22Rv1 (cell line): Measurements from ENCODE around the gene PDCD11.
A peak's percentile ranks its signal among the peaks of the same experiment; 100 is the strongest.

Source experiments
- H3K27ac ChIP-seq: fragments of 450-650 bp; 2 replicates; pipeline ENCODE4 v1.5.1; 2017
- ZFX ChIP-seq: fragments of 450-650 bp; IDR thresholded peaks from 2 replicates; pipeline ENCODE4 v1.6.1; 2017; ENCODE audit warnings: antibody characterized with exemption, borderline replicate concordance
- TF ChIP-seq, protein P1 (sequence below): fragments of 450-650 bp; IDR thresholded peaks from 2 replicates; pipeline ENCODE4 v1.5.1; 2017; ENCODE audit warnings: mild to moderate bottlenecking

PDCD11 gene

GRCh38 chr10:103490986-103491314 is 94.5 kb downstream of the PDCD11 start:
- peak overlapping the region; percentile 40; the same call in 1 of the 2 replicates for H3K27ac ChIP-seq

GRCh38 chr10:103491729-103492364 is 95.4 kb downstream of the PDCD11 start:
- TF ChIP-seq, protein P1, sequence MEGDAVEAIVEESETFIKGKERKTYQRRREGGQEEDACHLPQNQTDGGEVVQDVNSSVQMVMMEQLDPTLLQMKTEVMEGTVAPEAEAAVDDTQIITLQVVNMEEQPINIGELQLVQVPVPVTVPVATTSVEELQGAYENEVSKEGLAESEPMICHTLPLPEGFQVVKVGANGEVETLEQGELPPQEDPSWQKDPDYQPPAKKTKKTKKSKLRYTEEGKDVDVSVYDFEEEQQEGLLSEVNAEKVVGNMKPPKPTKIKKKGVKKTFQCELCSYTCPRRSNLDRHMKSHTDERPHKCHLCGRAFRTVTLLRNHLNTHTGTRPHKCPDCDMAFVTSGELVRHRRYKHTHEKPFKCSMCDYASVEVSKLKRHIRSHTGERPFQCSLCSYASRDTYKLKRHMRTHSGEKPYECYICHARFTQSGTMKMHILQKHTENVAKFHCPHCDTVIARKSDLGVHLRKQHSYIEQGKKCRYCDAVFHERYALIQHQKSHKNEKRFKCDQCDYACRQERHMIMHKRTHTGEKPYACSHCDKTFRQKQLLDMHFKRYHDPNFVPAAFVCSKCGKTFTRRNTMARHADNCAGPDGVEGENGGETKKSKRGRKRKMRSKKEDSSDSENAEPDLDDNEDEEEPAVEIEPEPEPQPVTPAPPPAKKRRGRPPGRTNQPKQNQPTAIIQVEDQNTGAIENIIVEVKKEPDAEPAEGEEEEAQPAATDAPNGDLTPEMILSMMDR = no peak
- no peak for TF ChIP-seq ZFX
- H3K27ac ChIP-seq = no peak overlapping the region

More at GRCh38 chr10:103490986-103491314, 94.5 kb downstream of the PDCD11 start:
- no peak for TF ChIP-seq ZFX
- TF ChIP-seq, protein P1 = no peak

DNA sequence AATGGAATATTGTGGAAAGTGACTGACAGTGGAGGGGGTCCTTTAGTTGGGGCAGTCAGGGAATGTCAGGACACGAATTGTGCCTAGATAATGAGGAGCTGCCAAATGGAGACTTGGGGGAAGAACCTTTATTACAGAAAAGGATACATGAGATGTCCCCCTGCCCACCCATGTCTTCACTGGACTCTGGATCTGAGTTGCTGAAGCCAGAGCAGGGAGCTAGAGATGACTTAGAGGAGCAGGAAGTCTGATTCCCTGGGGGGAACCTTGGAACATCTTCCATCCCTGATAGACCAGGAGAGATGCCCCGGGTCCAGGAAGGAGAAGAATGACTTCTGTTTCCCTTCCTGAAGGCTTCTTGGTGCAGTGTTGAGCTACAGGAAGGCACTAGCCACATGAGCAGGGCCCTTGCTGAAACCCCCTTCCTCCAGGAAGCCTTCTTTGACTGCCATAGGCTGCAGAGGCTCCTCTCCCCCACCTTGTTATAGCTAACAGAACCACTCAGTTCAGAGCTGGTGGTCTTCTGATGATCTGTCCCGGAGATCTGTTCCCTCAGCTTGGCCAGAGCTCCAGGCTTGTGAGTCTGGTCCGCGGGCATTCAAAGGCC is 96.3 kb downstream of the PDCD11 start:
- no peak overlapping the region for H3K27ac ChIP-seq
- TF ChIP-seq, protein P1 = no peak
- no peak for TF ChIP-seq ZFX

DNA sequence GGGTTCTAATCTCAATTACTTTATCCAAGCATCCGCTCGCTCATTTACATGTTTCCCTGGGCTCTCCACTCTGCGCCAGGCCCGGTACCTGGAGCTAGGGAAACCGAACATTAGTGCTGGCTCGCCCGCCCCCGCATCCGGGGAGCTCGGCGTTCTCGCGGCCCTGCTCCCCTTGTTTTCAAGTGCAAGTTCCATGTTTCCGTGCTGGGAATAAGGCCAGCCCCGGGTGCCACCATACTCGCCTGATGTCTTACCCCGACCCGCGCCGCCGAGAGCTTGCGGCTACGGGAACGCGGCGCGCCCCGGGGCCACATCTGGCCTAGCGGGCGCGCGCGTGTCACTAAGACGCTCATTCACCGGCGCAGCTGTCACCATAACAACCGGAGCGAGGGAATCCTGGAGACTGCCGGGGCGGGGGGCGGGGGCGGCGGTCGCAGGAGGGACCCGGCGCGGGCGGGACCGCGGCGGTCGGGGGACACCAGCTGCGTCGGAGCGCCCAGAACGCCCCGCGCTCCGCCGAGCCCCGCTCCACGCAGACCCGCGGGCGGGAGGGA is 97.0 kb downstream of the PDCD11 start, which contains the start of gene NEURL1:
Gene NEURL1, plus strand, starts transcription at position 344 of the 554 bp plus-strand sequence. CDS start 683 bp downstream, outside the sequence.
- no peak within 1 kb of the TSS for H3K27ac ChIP-seq
- no peak for TF ChIP-seq ZFX
- TF ChIP-seq, protein P1 = no peak

- H3K27ac ChIP-seq = no peak overlapping the region
- TF ChIP-seq ZFX = no peak
- TF ChIP-seq, protein P1 = no peak
These were observed 97.8 kb downstream of the PDCD11 start for GRCh38 chr10:103493916-103494877.

- no peak overlapping the region for H3K27ac ChIP-seq
- TF ChIP-seq, protein P1 = no peak
- TF ChIP-seq ZFX = no peak
These were observed 98.9 kb downstream of the PDCD11 start for GRCh38 chr10:103495321-103495720.
